Measurements from ENCODE around the gene ICA1L.
A peak's percentile ranks its signal among the peaks of the same experiment; 100 is the strongest.
"Not testable (repeated sequence)": the region's sequence is repeated elsewhere in the genome, so short reads cannot be mapped to it uniquely, and the experiment has no call there.

The ICA1L gene

DNA sequence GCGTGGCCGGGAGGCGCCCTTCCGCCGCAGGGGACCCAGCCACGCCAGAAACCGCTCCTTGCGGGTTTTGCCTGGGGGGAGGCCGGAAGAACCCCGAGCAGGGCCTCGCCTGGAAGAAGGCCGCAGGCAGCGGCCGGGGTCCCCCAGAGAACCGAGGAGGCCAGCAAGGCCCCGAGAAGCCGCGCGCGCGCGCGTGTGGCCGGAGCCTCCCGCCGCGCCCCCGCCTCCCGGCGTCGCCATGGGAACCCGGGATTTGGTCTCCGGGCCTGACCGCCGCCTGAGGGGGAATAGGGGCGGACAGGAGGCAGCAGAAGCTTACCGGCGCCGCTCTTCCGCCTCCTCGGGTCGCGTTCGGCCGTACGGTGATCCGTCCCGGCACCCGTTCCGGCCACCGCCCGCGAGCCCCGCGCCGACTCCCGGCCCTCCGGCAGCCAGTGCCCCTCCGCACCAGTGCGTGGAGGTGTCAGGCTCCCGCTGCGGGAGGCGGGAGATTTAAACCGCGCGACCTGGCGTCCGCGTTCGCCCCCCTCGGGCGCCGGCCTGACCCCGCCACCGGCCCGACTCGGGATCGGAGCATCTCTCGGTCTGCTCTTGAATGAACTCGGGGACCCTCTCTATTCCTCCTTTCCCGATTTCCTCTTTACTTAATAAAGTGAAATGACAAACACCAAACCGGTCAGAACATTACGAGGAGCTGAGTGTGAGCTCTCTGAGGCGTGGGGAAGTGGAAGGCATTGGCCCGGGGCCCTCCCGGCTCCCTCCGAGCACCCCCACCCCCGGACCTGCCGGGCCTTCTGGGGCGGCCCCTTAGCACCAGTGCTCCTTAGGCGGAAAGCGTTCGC, at the start of gene ICA1L:
ICA1L (minus strand) TSS at position 467 of the 842 bp plus-strand sequence. CDS start 42,757 bp downstream, outside the sequence.
- peak; percentile 32 for DNase-seq

DNA sequence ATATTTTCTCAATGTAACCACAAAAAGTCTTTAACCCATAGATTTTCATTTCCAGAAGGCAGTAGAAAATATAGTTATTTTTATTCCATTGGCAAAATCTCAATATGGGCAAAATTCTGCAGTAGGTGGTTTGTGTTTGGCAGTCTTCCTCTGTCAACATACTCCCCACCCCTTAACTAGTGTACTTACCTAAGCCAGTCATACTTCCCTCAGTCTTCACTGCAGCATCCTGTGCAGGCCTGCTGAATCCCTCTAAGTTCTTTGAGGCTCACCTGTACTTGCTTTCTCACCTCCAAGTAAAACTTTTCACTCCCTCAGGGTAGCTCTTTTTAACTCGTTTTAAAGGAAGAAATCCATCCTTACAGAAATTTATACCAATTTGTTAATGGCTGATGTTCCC, 47.3 kb upstream of the ICA1L start:
- DNase-seq = no peak

DNA sequence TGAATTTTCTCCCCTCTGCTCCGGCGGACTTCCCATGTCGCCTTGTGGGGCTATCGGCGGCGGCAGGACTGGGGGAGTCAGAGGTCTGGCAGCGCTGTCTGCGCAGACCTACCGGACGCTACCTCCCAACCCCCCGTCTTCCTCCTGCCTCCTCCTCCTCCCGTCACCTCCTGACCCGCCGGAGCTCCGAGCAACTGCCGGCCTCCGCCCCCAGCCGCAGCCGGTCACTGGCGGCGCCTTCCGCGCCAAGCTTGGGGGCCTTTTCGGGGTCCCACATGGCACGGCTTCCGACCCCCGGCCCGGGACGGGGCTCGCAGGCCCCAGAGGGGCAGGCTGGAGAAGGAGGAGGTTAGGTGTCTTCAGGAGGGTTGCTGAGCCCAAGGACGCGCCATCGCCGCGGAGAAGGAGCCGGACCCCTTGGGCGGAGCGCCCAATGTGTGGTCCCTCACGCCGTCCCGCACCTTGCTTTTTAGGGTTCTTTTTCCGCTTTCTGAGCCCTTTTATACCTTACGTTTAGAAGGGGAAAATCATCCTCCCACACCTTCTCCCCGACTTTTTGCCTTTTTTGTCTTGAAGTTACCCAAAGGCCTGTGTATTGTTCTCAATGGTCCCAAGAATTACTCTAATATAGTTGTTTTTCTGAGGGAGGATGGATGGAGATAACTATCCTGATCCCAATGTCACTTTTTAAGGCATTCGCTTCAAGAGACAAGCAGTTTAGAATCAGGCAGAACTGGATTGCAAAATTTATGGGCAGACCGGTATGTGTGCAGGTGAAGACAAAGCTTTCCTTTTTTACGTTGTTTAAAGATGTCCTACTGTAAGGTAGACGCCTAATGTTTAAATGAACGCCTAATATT, 41.0 kb upstream of the ICA1L start:
- not testable (repeated sequence) for DNase-seq

DNA sequence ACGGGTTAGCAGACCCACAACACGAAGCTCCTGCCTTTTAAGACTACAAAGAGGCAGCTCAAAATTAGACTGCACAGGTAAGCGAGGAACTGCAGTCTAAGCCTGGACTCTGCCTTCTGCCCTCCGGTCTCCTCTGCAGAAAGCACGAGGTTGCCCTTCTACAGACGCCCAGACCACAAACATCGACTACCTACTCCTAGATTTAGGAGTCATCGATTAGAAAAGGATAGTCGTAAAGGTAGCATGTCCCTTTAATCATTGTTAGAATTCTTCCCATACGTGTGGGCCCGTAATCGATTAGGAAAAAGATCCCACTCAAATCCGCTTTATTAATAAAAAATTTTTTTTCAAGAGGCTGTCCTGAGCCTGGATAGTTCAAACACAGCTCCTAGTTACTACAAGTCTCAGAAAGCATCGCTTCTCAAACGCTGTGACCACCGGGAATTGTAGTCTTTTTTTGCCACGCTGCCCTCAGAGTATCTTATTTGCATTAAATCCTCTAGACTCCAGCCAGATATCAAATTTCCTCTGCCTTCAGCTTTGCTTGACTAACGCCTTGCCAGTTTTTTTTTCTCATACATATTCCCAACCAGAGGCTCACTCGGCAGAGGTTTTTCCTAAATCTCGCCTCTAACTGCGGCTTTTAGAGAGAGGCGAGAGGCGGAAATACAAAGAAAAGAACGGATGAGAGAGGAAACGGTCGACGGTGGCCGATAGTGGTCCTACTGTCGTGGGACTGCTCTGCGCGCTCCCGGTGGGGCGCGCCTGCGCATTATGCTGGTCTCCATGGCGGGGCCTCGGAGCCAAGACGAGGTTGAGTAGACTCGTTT, 40.2 kb upstream of the ICA1L start, which contains the start of the genes CARF and WDR12:
CARF (plus strand) TSS at position 764 of the 830 bp plus-strand sequence. CDS start 29,628 bp downstream, outside the sequence.
WDR12 (minus strand) TSS at position 162 of the 830 bp plus-strand sequence. CDS start 197 bp downstream, outside the sequence.
- peak; percentile 46 for DNase-seq

DNA sequence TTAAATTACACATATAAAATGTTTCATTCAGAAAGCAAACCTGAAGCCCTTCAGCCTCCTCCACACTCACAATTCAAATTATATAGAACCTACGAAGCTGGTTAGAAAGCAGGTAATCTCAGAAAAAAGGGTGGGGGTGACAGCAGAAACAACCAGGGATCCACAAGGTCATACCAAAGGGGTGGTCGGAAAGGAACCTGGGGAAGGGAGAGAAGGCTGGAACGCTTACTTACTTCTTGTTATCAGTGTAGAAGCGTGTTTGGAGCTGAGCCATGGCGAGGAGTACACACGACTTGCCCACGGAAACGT, 39.6 kb upstream of the ICA1L start:
- no peak for DNase-seq

DNA sequence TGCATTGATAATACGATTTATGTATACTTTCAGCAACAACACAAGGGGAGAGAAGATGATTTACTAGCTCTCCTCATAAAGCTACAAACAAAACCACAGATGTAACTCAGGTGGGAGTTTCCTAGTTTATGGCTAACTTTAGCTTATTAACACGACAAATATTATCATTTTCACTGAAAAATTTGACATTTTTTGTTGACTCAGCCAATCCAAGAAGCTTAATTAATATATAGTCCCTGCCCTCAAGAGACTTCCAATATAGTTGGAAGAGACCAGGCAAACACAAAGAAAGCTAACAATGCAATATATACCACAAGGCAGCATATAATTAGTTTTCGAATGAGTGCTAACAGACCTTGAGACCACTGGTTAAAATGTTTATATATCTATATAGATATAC, 39.1 kb upstream of the ICA1L start:
- DNase-seq = no peak

DNA sequence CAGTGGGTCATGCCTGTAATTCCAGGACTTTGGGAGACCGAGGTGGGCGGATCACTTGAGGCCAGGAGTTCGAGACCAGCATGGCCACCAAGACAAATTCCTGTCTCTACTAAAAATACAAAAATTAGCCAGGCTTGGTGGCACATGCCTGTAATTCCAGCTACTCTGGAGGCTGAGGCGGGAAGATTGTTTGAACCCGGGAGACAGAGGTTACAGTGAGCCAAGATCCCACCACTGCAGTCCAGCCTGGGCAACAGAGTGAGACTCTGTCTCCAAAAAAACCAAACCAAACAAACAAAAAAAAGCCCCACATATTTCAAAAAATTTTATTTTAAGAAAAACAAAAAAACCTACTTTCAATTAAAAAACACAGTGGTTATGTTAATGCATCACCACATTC, 38.7 kb upstream of the ICA1L start:
- not testable (repeated sequence) for DNase-seq

DNA sequence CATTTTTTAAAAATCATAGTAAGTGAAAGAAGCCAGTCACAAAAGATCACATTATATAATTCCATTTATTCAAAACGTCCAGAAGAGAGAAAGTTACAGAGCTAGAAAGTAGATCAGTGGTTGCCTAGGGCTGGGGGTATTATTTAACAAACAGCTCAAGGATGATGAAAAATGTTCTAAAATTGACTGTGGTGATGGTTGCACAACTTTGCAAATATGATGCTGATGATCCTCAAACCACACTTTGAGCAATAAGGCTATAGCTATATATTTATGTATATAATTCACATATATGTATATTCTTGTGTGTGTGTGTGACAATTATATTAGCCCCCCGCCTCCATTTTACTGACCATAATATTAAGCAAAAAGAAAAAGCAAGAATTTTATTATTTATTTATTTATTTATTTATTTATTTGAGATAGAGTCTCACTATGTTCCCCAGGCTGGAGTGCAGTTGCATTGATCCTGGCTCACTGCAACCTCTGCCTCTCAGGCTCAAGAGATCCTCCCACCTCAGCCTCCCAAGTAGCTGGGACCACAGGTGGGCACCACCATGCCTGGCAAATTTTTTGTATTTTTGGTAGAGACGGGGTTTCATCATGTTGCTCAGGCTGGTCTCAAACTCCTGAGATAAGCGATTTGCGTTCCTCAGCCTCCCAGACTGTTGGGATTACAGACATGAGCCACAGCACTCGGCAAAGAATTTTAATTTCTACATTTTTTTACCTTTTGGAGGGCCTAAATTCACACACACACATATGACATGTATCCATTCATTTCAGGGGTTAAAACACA, 38.0 kb upstream of the ICA1L start:
- DNase-seq = no peak

DNA sequence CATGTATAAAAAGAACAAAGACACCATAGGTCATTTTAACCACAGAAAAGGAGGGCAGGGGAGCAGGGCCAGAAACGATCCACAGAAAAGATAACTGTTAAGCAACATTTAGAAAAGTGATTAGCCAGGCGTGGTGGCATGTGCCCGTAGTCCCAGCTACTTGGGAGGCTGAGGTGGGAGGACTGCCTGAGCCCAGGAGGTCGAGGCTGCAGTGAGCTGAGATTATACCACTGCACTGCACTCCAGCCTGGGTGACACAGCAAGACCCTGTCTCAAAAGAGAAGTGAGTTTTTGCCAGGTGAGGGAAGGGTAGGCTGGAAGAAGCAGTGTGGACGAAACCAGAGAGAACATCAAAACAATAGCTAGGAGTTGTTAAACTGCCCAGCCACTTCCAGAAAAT, 36.6 kb upstream of the ICA1L start:
- no peak for DNase-seq

DNA sequence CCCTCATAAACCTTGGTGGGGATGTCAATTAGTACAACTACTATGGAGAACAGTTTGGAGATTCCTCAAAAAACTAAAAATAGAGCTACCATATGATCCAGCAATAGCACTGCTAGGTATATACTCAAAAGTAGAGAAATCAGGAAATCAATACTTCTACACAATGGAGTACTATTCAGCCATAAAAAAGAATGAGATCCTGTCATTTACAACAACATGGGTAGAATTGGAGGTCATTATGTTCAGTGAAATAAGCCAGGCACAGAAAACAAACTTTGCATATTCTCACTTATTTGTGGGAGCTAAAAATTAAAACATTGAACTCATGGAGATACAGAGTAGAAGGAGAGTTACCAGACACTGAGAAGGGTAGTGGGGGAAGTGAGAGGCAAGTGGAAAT, 33.9 kb upstream of the ICA1L start:
- DNase-seq = not testable (repeated sequence)

DNA sequence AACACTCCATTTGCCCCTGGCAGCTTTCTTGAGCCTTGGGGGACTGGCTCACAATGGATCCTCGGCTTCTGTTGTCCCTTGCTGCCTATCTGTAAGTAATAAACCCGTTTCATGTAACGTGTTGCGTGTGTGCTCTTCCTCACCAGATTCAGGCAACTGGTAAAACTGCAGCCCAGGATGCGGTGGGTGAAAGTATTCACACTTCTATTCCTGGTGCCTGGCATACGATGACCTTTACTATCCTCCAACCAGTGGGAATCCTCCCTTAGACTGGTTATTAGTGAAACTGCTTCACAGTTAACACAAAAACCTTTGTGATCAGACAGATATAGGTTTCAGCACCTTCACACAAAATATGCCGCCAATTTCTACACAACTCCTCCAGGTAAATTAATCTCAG, 13.6 kb upstream of the ICA1L start:
- no peak for DNase-seq

DNA sequence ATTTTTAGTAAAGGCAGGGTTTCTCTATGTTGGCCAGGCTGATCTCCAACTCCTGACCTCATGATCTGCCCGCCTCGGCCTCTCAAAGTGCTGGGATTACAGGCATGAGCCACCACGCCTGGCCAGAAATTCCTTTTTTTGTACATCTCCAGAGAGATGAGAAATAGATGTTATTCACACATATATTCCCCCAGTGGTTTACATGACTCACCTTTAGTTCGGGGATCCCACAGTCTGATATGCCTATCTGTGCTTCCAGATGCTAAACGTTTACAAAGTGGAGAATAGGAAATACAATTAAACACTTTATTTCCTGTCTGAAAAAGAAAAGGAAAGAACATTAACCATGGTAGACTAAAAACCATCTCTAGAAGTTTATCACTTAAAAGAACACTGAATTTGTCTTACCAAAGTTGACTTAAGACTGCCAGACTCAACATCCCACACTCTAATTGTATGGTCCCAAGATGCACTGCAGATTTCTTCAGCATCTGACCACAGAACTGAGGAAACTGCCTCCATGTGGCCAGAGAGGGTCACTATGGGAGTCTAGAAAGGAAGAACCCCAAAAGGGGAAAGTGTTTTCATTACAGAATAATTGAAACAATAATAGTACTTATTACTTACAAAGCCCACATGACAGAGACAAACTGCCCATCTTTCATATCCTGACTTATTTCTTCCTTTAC, 12.6 kb upstream of the ICA1L start:
- DNase-seq = no peak

DNA sequence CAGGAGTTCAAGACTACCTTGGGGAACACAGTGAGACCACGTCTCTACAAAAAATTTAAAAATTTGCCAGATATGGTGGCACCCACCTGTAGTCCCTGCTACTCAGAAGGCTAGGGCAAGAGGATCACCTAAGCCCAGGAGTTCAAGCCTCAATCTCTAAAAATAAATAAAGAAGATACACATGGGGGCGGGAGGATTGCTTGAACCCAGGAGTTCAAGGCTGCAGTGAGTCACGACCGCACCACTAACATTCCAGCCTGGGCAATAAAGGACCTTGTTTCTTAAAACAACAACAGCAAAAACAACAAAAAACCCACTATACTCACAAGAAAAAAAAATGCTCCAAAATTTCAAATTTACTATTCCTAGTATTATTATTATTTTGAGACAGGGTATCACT, 10.0 kb upstream of the ICA1L start:
- DNase-seq = no peak

DNA sequence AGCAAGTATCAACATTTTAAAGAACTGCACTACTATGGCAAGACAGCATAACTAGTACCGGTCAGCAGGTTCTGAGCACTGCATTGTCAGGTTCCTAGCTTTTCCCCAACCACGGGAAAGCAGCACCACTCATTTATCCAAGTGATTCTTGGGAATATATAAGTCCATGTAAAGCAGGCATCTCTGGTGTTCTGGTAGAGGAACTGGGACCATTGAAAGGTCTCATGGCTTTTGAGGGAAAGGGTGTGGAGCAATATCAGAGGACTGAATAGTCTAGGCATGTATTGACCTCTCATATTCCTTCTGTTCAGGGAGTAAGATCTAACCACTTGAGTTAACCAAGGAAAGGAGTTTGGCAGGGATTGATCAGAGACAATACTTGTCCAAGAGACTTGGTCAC, 6.1 kb upstream of the ICA1L start:
- no peak for DNase-seq

DNA sequence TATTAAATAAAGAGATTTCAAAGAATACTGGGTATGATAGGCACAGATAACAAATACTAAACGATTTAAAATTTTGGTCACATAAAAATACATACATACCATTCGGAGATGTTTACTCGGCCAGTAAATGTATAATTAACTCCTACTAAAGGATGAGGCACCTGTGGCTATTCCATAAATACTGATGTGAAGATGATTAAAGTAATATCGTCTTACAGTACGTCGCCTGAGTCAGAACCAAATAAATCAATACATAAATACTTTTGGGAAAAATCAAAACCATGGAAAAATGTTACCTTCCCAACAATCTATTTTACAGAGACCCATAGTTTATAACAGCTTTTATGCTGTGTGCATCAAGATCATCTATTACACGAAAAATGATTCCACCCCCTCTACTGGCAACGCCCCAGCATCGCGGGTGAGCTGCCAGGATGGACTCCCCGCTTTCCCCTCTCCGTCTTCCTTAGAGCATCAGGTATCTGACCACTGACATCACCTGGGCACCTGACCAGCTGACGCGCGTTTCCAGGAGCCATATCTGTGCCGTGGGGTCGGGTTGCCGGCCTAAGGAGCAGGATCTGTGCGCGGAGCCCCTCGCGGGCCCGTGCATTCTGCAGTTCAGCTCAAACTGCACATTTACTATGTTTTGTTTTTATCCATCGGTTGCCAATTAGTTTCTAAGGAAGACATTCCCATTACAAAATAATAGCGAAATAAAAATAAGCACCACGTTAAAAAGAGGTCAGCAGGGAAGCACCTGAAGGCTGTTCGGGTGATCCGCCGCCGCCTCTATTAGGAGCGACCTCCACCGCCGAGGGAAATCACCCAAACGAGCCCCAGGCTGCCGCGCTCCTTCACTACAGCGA, 901 bp downstream of the ICA1L start:
- DNase-seq = peak; percentile 43

DNA sequence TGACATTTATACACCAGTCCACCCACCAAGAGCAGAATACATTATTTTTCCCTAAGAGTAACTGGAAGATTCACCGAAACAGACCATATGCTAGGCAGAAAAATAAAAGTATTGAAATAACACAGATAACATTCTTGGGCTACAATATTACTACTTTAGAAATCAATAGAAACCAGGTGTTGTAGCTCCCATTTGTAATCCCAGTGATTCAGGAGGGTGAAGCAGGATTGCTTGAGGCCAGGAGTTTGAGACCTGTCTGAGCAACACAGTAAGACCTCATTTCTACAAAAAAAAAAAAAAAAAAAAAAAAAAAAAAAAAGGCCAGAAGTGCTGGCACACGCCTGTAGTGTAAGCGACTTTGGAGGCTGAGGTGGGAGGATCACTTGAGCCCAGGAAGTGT, 9.6 kb downstream of the ICA1L start:
- DNase-seq = no peak

DNA sequence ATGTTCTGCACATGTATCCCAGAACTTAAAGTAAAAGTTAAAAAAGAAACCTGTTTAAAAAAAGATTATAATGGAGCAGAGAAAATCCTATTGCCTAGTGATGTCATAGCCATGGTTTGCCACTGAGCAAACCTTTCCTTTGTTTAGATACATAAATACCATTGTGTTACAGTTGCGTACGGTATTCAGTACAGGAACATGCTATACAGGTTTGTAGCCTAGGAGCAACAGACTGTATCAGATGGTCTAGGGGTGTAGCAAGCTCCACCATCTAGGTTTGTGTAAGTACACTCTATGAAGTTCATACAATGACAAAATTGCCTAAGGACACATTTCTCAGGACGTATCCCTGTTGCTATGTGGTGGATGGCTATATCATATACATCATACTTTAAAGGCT, 13.0 kb downstream of the ICA1L start:
- no peak for DNase-seq

DNA sequence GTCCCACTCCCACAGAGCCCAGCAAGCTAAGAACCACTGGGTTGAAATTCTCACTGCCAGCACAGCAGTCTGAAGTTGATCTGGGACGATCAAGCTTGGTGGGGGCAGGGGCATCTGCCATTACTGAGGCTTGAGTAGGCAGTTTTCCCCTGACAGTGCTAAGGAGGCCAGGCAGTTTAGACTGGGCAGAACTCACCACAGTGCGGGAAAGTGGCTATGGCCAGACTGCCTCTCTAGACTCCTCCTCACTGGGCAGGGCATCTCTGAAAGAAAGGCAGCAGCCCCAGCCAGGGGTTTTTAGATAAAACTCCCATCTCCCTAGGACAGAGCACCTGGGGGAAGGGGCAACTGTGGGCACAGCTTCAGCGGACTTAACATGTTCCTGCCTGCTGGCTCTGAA, 22.2 kb downstream of the ICA1L start:
- not testable (repeated sequence) for DNase-seq

DNA sequence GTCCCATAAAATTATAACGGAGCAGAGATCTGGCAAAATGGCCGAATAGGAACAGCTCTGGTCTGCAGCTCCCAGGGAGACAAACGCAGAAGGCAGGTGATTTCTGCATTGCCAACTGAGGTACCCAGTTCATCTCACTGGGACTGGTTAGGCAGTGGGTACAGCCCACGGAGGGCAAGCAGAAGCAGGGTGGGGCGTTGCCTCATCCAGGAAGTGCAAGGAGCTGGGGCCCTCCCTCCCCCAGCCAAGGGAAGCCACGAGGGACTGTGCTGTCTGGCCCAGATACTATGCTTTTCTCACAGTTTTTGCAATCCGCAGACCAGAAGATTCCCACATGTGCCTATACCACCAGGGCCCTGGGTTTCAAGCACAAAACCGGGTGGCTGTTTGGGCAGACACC, 22.8 kb downstream of the ICA1L start:
- DNase-seq = no peak

All from 8988T (cell line).